Lower leg skin (tissue), 4 donors: ENCODE measurements around the gene WDR27. TPM values are rescaled to one million over a fixed set of nuclear protein-coding genes. Genes with fewer than 3 reads are reported as not detected.

Experiments
- DNase-seq, 2 donors: peaks; one replicate each; pipeline ENCODE4 v3.0.0-alpha.2; 2019; ENCODE audit warnings: low spot score in 2 of 2
- H3K4me3 ChIP-seq: fragments of 200-600 bp; sonication (generic); 2 replicates; pipeline ENCODE4 v1.5.1; 2017; ENCODE audit warnings: mild to moderate bottlenecking, low read depth; ENCODE audit not compliant: poor library complexity, severe bottlenecking
- CTCF ChIP-seq, 3 donors: fragments of 450-650 bp; IDR thresholded peaks; one replicate each; pipeline ENCODE4 v1.5.1; 2016; ENCODE audit warnings: antibody characterized with exemption in 3 of 3, mild to moderate bottlenecking in 3 of 3, moderate library complexity in 2 of 3
- POLR2A ChIP-seq, 2 donors: fragments of 450-650 bp; IDR thresholded peaks; one replicate each; pipeline ENCODE4 v1.6.1; 2016 to 2017; ENCODE audit warnings: antibody characterized with exemption in 2 of 2, mild to moderate bottlenecking in 1 of 2, moderate library complexity in 1 of 2
- WGBS, 2 donors: methylation state at CpG; one replicate each; pipeline ENCODE4 v1.1.5; 2018; 5-methylcytosine and 5-hydroxymethylcytosine counted together
- intact Hi-C: fragments of 100-400 bp; cut with DNase I; formaldehyde crosslinking; loops from one replicate; pipeline ENCODE4 v1.15.0; 2023; ENCODE audit warnings: low total_unique reads
- total RNA-seq, 4 donors: library from RNA; depleted of rRNA; stranded (reverse); fragments of >200 nt; gene quantifications; one replicate each; pipeline ENCODE4 v1.1.0, GENCODE V29; 2016

Gene WDR27
- total RNA-seq, 4 donors from 2014 or later = 15.7 to 40.0 (median 19.5) TPM

- DNase-seq = peak; percentile 2 to 43
- no peak for TF ChIP-seq CTCF (IDR thresholded peaks at IDR 0.05)
- TF ChIP-seq POLR2A (IDR thresholded peaks at IDR 0.05) = no peak
- 92 to 95% methylated on average over 5 of the region's 5 CpGs for WGBS, 2 donors
- intact Hi-C loops = no loop called here
- H3K4me3 ChIP-seq = no peak overlapping the region
These were observed 126.5 kb downstream of the WDR27 start for GRCh38 chr6:169575365-169575764.

GRCh38 chr6:169574420-169574819 is 127.4 kb downstream of the WDR27 start:
- no peak overlapping the region for H3K4me3 ChIP-seq
- WGBS, 2 donors = 77 to 81% methylated on average over 13 of the region's 13 CpGs
- no peak for TF ChIP-seq POLR2A (IDR thresholded peaks at IDR 0.05)
- no peak for TF ChIP-seq CTCF (IDR thresholded peaks at IDR 0.05)
- peak in 1 of 2 donors; percentile 69 for DNase-seq
- intact Hi-C loops = no loop called here

GRCh38 chr6:169573883-169574282 is 127.9 kb downstream of the WDR27 start:
- WGBS, 2 donors = 84 to 92% methylated on average over 5 of the region's 5 CpGs
- TF ChIP-seq CTCF (IDR thresholded peaks at IDR 0.05) (no peak), POLR2A (IDR thresholded peaks at IDR 0.05) (no peak)
- peak in 1 of 2 donors; percentile 52 for DNase-seq
- intact Hi-C loops = no loop called here
- H3K4me3 ChIP-seq = no peak overlapping the region

DNA sequence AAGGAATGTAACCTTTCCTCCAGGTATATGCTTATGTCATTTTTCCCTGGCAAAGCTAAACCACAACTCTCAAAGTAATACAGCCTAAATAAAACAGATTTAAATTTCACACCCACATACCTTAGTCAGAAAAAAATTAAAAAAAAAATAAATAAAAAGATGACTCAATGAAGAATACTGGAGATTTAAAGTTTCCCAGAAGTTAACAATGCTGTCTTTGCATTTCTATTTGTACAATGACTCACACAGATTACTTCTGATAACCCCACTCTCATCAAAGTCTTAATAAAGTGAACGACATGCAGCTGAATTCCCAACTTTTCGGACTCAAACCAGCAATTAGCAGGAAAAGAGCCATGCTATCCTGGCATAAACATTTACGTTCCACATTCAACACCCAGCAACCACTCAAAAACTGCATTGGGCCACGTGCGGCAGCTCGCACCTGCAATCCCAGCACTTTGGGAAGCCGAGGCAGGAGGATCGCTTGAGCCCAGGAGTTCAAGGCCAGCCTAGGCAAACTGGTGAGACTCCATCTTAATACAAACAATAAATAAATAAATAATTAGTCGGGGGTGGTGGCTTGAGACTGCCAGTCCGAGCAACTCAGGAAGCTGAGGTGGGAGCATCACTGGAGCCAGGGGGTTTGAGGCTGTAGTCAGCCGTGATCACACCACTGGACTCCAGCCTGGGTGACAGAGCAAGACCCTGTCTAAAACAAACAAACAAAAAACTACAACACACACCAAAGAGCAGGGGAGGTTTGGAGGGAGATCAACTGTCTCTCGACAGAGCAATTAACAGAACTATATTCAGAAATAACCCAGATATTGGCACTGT is 130.5 kb downstream of the WDR27 start:
- TF ChIP-seq POLR2A (IDR thresholded peaks at IDR 0.05) = no peak
- TF ChIP-seq CTCF (IDR thresholded peaks at IDR 0.05) = no peak
- 79 to 91% methylated on average over 12 of the region's 12 CpGs for WGBS, 2 donors
- intact Hi-C loops = no loop called here
- no peak overlapping the region for H3K4me3 ChIP-seq
- DNase-seq = peak; percentile 0 to 62

DNA sequence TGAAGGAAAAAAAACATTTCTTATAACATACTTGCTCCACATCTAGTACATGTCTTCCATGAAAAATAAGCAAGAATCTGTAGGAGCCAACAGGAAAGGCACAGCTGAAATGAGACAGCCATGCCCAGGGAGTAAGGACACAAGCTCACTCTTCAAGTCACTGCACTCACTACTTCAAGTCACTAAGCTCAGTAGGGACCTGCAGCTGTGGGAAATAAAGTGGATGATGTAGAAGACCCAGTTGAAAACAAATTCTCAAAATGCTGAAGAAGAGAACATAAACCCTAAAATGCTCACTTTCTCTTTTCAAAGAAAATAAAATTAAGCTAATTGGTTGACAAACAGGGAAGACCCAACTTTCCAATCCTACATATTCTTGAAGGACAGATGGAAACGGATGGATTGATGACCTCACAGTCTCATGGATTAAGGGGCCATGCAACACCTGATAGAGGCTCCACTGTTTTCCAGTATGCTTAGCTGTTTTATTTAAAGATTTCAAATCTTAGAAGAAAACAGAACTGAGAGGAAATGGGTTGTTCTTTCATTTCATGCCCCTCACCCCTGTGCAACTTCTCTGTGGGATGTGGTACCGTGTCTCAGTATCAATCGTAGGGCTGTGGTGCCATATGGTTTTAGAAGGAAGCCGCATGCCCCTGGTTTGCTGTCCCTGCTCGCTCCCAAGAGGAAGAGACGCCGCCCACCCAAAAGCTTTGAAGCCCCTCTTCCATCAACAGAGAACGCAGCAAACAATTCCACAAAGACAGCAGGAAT is 133.3 kb downstream of the WDR27 start:
- WGBS, 2 donors = 89 to 94% methylated on average over 8 of the region's 8 CpGs

More for the DNA sequence above, 133.3 kb downstream of the WDR27 start:
- no peak overlapping the region for H3K4me3 ChIP-seq
- intact Hi-C loops = no loop called here
- TF ChIP-seq POLR2A (IDR thresholded peaks at IDR 0.05) (no peak), CTCF (IDR thresholded peaks at IDR 0.05) (no peak)
- peak in 1 of 2 donors; percentile 48 for DNase-seq
